NCI-H1105 treated with DMSO at 0.1 percent for 48 hours (cell line): ENCODE measurements around the gene TM9SF4.
A peak's percentile ranks its signal among the peaks of the same experiment; 100 is the strongest.

Experiments used
- DNase-seq: peaks from one replicate; lab custom pipeline; 2025; lab: John Stamatoyannopoulos, UW

The TM9SF4 gene, protein sequence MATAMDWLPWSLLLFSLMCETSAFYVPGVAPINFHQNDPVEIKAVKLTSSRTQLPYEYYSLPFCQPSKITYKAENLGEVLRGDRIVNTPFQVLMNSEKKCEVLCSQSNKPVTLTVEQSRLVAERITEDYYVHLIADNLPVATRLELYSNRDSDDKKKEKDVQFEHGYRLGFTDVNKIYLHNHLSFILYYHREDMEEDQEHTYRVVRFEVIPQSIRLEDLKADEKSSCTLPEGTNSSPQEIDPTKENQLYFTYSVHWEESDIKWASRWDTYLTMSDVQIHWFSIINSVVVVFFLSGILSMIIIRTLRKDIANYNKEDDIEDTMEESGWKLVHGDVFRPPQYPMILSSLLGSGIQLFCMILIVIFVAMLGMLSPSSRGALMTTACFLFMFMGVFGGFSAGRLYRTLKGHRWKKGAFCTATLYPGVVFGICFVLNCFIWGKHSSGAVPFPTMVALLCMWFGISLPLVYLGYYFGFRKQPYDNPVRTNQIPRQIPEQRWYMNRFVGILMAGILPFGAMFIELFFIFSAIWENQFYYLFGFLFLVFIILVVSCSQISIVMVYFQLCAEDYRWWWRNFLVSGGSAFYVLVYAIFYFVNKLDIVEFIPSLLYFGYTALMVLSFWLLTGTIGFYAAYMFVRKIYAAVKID

GRCh38 chr20:32109392-32110172 lies at the start of gene TM9SF4:
Gene TM9SF4 (plus strand): TSS chr20:32109714. CDS start chr20:32109741, 27 bp downstream.
- peak; percentile 97 for DNase-seq

DNA sequence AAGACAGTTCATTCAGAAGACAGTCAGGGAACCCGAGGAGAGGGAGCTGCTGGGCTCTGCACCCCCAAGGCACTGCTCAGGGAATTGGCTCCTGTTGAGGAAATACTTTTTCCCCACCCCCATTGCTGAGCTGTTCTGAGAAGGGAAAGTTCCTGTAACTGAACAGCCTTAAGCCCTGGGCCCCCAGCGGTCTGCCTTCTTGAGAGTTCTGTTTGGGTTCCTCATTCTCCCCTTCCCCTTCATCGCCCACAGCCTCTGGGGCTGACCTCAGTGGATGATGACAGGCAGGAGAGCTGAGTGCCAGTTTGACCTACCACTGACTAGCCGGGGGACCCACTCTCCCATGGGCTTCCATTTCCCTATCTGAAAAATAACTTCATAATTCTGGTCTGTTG lies 46.7 kb upstream of the TM9SF4 start:
- DNase-seq: no peak

DNA sequence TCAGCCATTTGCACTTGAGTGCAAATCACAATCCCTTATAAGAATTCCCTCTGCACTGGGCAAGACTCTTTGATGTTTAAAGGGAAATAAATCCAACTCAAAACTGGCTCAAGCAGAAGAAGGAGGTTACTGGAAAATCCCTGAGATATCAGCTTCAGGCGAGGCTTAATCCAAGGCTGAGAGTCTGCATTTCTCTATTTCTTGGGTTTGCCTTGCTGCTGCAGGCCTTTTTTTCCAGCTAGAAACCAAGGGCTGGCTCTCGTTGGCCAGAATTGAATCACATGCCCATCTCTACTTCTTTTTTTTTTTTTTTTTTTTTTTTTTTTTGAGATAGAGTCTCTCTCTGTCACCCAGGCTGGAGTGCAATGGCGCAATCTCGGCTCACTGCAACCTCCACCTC lies 45.8 kb upstream of the TM9SF4 start:
- DNase-seq: no peak

DNA sequence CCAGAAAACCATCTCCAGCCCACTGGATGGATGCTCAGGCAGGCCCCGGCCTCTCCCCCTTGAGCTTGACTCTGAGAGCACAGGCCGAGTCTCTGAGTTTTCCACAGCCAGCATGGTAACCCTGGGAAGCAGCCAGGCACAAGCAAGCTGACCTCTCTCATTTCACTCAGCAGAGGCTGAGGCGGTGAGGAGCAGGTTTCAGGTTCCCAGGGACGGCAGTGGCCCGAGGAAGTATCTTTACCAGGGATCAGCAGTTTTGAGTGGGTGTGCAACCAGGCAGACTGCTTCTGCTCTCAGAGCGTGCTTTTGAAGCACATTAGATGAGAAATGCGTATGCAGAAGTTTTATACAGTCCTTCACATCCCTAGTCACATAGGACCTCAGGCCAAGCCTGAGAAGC lies 44.8 kb upstream of the TM9SF4 start:
- no peak for DNase-seq

- no peak for DNase-seq
Observed at GRCh38 chr20:32067234-32067821, 42.2 kb upstream of the TM9SF4 start.

DNA sequence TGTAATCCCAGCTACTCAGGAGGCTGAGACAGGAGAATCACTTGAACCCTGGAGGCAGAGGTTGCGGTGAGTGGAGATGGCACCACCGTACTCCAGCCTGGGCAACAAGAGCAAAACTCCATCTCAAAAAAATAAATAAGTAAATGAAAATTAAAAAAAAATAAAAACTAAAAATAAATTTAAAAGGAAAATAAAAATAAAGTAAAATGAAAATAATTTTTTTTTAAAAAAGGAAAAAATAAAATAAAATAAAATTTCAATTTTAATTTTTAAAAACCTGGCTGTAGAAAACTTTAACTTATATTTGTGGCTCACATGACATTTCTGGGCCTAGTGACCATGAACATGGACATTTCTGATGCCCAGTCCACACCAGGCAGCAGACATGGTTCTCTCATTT lies 41.3 kb upstream of the TM9SF4 start:
- DNase-seq: no peak

DNA sequence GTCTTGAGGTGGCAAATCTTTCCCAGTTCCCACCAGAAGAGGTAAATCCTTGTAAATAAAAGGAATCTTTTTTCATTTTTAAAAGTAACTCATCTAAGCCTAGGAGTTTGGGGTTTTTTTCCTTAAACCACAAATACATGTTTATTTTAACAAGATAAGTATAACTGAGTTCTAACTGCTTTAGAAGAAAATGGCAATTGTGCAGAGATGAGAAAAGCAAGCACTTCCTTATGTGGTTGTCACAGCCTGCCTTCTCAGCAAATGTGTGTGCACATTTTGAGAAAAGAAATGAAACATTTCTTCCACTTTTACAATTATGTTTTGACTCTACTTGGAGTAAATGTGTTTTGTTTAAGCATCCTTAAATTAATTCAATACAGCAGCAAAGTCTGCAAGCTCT lies 39.8 kb upstream of the TM9SF4 start:
- DNase-seq: no peak

- DNase-seq: no peak
Observed at GRCh38 chr20:32070282-32070681, 39.2 kb upstream of the TM9SF4 start.

- no peak for DNase-seq
Observed at GRCh38 chr20:32070690-32071213, 38.8 kb upstream of the TM9SF4 start.

DNA sequence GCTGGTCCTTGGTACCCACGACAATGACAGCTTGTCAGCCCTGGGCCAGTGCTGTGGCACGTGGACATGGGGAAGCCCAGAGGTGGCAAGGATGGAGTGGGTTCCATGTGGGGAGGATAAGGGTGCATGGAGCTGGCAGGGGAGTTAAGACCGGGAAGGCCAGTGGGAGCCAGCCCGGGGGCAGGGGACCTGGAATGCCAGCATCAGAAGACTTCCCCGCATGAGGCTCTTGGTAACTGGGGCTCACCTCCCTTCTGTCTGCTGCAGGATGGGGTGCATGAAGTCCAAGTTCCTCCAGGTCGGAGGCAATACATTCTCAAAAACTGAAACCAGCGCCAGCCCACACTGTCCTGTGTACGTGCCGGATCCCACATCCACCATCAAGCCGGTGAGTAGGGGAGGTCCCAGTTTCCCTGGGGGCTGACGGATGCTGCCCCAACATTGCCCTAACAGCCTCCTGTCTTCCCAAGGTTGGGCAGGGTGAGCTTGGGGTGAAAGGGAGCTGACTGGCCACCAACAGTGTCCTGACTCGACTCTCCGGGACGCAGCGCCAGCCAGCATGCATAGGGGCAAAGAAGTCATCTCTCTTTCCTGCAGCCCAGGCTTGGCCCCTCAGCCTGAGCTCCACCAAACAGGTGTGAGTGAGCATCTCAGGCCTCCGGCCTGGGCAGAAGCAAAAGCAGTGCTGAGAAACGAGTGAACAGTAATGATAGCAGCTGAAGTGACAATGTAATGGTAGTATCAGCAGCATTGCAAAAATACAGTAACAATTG lies 37.9 kb upstream of the TM9SF4 start:
- no peak for DNase-seq

- no peak for DNase-seq
Observed at GRCh38 chr20:32072168-32072750, 37.3 kb upstream of the TM9SF4 start.

DNA sequence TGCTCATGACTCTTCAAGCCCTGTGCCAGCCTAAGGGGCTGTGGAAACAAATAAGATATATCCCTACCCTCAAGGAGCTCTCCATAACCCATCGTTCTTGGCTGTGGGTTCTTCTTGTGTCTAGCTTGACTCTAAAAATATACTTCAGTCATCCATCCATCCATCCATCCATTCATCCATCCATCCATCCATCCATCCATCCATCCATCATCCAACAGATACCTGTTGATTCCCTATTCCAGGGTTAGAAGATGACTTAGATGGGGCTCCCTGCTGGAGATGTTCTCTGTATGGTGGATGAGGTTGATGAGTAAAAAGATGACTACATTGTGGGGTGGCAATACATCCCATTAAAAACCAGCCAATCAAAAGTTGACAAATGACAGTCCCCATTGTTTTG lies 34.0 kb upstream of the TM9SF4 start:
- no peak for DNase-seq

DNA sequence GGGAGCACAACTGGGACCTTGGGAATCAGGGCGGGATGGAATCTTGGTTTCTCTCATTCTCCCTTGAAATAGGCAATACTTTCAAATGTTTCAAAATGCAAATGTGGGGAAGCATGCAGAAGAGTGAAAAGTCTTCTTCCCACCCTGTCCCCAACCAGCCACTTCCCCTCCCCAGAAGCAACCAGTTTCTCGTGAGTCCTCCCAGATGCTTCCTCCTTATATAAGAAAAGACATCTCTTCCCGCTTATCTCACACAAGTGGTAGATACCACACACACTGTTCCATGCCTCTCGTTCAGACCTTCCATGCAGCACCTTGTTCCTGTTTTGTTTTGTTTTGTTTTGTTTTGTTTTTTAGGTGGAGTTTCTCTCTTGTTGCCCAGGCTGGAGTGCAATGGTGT lies 32.3 kb upstream of the TM9SF4 start:
- DNase-seq: no peak

DNA sequence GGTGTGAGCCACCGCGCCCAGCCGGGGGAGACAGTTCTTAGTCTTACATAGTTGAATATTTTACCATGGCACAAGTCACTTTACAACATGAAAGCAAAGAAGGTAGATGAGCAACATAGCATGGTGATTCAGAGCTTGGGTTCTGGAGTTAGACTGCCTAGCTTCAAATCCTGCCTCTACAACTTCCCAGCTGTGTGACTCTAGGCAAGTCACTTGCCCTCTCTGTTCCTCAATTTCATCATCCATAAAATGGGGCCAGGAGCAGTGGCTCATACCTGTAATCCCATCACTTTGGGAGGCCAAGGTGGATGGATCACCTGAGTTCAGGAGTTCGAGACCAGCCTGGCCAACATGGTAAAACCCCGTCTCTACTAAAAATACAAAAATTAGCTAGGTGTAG lies 31.2 kb upstream of the TM9SF4 start:
- DNase-seq: no peak

DNA sequence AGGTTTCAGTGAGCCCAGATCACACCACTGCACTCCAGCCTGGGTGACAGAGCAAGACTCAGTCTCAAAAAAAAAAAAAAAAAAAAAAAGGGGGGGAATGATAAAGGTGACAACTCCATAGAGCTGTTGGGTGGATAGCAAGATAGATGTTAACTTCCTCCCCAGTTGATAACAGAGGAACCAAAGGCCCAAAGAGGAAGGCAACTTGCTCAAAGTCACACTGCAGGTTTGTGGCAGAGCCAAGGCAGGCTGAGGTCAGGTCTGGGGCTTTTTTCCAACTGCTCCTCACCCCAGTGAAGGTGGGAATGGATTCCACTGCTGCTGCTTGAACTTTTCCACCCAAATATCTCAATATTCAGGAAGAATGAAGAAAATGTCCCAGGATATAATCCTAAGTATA lies 30.7 kb upstream of the TM9SF4 start:
- DNase-seq: no peak

- no peak for DNase-seq
Observed at GRCh38 chr20:32079655-32080109, 29.8 kb upstream of the TM9SF4 start.

DNA sequence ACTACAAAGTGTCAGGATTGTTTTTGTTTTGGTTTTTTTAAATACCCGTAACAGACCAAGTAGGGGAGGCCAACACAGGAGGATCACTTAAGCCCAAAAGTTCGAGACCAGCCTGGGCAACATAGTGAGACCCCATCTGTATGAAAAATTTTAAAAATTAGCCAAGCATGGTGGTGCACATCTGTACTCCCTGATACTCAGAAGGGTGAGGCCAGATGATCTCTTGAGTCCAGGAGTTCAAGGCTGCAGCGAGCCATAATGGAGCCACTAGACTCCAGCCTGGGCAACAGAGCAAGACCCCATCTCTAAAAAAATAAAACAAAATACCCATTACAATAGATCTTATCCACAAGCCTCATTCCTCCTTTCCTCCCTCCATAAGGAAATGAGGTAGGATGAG lies 28.7 kb upstream of the TM9SF4 start:
- no peak for DNase-seq

GRCh38 chr20:32083469-32083868 lies 26.0 kb upstream of the TM9SF4 start:
- no peak for DNase-seq

DNA sequence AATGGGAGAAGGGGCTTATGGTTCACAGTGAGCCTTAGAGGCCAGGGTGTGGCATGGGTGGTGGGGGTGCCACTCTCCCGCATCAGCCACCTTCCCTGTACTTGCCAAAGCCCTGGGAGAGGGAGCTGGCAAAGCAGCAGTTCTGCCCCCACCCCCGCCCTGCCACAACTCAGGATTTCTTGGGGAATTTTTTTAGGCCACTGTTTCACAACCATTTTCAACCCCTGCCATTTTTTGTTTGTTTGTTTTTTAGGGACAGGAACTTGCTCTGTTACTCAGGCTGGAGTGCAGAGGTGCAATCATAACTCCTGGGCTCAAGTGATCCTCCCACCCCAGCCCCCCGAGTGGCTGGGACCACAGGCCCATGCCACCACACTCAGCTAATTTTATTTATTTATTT lies 22.4 kb upstream of the TM9SF4 start:
- no peak for DNase-seq

DNA sequence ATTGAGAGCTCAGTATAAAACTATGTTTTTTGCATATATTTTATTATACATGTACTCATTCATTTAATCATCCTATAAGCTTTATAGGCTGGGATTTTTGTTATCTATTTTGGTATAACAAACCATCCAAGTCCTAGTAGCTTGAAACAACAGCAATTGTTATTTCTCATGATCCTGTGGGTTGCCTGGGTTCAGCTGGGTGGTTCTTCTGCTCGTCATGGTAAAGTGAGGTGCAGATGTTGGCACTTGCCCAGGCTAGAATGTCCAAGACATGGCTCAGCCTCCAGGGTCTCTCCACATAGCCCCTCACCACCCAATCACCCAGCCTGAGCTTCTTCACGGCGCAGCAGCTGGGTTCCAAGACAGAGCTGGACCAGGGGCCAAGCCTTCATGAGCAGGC lies 20.8 kb upstream of the TM9SF4 start:
- DNase-seq: no peak
